Activated gamma-delta T cell treated with Interleukin-2 at 50 U/mL for 16 hours (primary cell): ENCODE data around the gene ADAM12.

Source experiments
- DNase-seq: peaks from one replicate; pipeline ENCODE4 v3.0.0-alpha.2; 2020

ADAM12 gene

DNA sequence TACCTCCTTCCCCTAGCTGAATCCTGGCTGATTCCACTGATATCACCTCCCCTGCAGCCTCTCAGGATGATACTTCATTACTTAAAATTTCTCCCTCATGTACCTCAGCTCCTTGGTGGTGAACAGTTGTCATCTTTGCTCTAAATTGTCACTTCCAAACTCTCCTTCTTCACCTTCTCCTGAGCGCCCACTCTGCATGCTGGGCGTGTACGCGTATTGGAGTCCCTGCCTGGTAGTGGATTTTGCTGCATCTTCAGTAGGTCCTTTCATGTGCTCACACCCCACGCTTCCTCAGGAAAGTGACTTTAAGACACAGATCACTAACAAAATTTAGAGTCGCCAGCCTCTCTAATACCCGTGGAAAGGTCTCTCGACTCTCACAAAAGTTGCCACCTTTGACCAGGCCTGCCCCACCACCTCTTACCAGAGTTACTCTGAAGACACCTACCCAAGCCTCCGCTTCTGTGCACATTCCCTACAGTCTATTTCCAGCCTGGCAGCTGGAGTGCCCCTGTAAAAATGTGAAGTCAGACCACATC lies 255.1 kb downstream of the ADAM12 start:
- no peak for DNase-seq

DNA sequence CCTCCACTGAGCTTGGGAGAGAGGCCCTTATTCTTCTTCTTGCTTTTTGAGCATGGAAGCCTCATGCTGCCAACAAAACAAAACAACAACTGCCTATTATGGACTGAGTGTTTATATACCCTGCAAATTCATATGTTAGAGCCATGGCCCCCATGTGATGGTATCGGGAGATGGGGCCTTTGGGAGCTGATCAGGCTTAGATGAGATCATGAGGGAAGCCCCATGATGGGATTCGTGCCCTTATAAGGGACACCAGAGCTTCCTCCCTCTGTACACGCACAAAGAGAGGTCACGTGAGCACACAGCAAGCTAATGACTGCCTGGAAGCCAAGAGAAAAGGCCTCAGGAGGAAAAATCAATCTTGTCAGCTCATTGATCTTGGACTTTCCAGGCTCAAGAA lies 256.9 kb downstream of the ADAM12 start:
- DNase-seq: no peak

DNA sequence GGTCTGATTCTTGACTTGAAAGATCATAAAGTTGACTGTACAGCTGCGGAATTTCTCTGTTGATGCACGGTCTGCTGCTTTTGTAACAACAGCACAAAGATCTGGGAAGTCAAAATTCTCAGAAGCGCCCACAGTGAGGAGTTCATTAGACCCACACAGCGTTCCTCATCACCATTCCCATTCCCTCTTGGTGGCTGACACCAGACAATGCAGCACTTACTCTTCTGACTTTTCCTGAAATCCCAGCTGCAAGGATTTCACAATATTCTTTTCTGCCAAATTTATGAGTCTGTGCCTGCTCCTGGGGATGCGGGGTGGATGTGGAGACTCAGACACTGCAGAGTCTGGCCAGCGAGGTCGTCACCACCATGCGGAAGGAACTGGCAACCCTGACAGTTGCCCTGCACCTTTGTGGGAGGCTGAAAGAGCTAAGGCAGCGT lies 258.0 kb downstream of the ADAM12 start:
- DNase-seq: no peak

DNA sequence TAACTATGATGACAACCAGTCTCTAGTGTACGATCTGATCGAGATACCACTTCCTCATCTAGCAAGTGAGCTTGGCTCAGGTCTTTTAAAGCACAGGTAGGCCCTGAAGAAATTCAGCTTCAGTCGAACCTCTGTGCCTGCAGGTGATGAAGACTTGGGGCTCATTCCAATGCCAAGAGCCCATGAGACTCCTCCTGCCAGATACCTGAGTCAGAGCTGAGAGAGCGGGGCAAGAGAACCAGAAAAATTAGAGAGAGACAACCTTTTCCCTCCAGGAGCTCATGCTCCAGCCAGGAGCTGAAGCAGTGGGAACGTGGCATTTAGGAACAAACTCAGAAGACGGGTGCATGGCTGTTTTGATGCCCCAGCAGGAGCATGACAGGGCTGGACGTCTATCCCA lies 259.3 kb downstream of the ADAM12 start:
- DNase-seq: no peak

DNA sequence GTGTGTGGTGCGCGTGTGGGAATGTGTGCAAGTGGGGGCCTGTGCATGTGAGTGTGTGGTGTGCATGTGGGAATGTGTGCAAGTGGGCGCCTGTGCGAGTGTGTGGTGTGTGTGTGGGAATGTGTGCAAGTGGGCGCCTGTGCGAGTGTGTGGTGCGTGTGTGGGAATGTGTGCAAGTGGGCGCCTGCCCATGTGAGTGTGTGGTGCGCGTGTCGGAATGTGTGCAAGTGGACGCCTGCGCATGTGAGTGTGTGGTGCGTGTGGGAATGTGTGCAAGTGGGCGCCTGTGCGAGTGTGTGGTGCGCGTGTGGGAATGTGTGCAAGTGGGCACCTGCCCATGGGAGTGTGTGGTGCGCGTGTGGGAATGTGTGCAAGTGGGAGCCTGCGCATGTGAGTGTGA lies 259.7 kb downstream of the ADAM12 start:
- DNase-seq: no peak

DNA sequence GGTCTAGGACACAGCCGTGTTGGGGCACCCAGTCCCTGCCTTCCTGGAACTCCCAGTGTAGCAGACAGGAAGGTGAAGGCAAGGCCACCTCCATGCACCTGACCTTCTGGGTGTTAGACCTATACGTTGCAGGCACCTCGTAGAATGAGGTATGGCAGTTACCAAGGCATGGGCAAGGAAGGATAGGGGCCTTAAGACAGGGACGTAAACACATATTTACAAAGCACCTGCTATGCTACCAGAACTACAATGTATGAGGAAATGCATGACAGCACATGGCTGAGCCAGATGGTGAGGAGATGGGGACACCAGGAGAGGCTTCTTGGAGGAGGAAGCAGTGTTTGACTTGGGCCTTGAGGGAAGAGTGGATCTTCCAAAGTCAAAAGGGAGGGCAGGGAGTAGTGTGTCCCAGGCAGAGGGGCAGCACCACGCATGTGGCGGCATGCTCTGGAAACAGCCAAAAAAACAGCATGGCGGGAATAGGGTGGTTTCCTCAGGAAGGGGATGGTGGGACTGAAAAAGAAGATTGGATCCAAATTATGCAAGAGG lies 260.7 kb downstream of the ADAM12 start:
- no peak for DNase-seq

DNA sequence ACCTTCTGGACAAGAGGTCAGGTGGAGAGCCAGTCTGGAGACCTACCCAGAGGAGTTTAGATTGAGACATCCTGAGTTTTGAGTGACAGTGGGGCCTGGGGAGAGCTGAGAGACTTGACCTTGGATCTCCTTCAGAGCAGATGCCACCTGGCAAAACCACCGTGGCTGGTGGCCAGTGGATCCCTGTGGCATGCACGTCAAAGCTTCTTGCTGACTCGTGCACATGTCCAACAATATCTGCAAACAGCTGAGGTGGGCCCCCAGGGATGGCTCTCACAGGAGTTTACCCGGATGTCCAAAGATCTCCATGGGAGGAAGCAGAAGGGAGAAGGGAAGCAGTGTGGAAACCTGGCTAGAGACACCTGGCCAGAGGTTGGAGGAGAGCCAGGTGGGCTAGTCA lies 261.4 kb downstream of the ADAM12 start:
- DNase-seq: no peak

DNA sequence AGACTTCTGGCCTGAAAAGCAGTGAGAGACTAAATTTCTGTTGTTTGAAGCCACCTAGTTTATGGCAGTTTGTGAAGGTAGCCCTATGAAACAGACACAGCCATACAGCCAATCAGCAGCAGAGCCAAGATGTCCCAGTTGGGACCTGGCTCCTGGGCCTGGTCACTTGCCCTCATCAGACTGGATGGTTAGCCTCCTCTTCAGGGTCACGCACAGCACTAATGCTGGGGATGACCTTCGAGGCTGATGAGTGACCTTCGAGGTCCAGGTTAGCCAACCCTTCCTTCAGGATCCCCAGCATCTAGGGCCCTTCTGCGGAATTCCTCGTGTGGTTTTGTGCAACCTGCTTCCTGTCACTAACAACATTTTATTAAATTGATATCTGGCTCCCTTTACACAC lies 262.3 kb downstream of the ADAM12 start:
- no peak for DNase-seq

DNA sequence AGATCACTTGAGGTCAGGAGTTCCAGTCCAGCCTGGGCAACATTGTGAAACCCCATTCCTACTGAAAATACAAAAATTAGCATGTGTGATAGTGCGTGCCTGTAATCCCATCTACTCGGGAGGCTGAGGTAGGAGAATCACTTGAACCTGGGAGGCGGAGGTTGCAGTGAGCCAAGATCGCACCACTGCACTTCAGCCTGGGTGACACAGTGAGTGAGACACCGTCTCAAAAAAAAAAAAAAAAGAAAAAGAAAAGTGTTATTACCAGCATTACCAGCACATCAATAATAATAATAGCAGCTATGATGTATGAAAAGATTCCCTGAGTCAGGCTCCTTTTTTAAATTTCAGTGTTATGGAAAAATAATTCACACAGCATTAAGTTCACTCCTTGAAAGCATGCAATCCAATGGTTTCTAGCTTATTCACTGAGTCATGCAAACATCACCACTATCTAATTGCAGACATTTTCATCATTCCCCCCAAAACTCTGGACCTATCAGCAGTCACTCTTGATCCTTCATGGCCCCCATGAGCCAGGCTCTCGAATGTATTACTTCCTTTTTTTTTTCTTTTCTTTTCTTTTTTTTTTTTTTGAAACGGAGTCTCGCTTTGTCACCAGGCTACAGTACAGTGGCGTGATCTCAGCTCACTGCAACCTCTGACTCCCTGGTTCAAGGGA lies 263.5 kb downstream of the ADAM12 start:
- no peak for DNase-seq

DNA sequence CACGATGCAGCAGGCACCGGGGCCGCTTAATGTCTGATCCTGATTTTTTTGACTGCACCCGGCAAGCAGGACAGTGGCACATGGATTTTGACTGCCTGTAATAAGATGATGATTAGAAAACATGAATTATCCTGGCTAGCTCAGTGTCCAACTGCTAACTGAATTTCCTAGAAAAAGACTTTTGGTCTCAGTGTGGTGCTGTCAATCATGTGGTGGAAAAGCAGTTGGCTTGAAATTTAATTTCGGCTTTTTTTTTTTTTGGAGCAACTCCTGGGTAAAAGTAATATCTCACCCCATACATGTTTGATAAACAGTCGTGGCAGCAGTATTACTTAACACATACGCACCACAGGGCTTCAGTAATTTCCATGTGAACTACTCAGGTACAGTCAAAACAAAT lies 264.2 kb downstream of the ADAM12 start:
- DNase-seq: no peak

DNA sequence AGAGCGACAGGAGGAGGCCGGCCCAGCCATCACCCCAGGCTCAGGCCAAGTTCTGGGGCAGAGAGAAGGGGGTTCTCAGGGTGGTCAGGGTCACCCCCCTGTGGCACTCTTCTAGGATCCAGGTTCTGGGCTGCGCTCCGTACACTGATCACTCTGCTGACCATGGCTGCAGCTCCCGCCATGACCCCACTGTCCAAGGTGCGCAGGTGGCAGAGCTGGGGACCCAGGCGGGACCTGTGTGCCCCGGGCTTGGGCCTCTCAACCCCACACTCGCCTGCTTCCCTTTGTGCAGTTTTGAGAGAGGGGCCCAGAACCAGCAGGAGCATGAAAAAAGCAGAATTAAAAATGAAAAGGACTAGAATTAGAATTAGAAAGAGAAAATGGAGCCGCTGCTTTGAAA lies 264.8 kb downstream of the ADAM12 start:
- no peak for DNase-seq

DNA sequence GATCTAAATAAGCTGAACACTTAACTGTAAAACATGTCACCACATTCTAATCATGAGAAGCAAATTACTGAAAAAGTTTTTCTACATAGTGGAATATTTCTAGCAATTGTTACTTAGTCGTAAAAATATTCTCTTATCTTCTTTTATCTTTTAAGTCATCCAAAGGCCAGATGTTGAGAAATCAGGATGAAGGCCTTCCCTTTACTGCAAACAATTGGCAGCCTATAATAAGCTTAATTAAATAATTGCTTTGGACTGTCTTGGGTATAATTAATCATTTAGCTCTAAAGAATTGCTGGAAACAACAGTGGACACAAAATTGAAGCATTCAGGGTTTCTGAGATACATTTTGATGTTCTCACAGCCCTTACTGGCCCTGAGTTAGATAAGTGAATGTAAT lies 265.4 kb downstream of the ADAM12 start:
- no peak for DNase-seq

DNA sequence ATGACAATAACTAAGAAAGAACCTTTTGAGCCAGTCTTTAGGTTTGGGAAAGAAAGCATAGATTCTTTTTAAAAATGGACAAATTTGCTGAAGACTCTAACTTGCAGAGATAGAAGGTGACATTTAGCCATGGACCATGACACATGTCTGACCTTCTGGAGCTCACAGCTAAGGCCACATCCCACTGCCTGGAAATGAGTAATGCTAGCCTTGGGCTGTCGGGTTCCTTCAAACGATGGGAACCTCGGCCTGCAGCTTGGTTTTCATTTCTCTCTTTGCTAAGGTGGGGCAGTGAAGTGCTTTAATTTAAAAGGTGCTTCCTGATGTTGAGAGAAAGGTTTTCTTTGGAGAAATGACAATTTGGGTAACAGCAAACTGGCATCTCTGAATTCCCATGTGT lies 268.7 kb downstream of the ADAM12 start:
- DNase-seq: no peak

DNA sequence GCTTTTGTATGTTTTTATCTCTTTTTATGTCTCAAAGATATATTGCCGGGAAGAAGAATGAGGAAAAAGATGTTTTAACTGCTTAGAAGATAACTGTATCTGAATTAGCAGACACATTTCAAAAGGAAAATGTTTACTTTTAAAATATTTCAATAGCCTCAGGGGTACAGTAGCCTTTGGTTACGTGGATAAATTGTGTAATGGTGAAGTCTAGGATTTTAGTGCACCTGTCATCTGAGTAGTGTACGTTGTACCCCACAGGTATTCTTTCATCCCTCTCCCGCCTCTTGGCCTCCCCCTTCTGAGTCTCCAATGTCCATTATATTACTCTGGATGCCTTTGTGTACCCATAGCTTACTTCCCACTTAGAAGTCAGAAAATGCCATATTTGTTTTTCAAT lies 269.8 kb downstream of the ADAM12 start:
- no peak for DNase-seq

DNA sequence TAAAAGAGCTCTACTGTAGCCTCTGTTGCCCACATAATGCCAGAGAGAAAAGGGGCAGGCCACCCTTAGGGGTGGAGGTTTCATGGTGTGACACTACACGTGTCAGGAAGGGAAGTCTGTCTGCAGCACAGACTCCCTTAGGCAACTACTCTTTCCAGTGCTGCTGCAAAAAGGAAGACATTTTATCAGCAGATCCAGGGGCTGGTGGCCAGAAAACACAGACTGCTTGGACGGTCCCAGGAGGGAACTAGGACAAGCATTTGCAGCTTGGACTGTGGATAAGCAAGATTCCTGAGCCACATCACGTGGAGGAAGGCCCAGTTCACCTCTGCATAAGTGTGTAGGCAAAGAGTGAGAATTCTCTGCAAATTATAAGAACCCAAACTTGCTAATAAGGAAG lies 271.1 kb downstream of the ADAM12 start:
- DNase-seq: no peak

DNA sequence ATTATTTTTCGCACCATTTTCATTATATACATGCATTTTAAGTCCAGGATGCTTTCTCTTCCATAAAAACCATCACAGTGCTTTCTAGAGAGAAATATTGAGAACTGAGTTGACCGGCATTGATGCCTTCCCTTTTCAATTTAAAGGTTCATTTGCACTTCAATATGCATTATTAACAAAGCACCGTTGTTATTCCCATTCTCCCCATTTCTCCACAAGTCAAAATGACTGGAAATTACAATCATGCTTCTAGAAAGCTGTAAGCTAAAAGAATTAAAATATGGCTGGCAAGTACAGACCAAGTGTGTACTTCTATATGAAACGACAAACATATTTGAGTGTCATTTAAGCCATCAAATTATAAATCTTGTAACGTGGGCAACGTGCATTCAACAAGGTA lies 272.4 kb downstream of the ADAM12 start:
- DNase-seq: no peak

DNA sequence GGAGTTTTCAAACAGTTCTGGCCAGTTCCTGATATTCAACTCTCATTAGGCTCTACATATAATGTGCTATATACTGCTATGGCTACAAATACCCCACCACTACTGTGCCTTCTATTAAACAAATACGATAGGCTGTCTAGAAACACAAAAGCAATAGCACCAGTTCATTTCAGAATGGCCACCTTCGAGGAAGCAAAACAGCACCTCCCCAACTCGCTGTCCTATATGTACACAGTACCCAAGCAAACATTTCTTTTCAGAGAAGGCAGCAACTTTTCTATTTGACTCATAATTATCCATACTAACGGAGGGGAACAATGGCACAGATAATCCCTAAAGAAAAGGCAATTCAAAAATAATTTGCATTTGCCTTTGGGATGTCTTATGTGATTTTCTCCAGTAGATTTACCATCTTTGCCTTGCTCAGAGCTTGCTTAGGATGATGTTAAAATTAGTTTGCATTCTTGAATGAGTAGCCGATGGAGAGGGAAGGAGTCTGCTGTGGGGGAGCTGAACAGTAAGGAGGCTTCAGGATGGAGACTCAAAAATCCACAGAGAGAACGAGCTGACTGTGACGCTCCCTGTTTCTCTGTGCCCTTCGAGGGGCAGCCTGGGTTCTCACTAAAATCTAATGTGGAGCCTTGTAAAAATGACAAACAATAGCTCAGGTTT lies 273.3 kb downstream of the ADAM12 start:
- DNase-seq: no peak

DNA sequence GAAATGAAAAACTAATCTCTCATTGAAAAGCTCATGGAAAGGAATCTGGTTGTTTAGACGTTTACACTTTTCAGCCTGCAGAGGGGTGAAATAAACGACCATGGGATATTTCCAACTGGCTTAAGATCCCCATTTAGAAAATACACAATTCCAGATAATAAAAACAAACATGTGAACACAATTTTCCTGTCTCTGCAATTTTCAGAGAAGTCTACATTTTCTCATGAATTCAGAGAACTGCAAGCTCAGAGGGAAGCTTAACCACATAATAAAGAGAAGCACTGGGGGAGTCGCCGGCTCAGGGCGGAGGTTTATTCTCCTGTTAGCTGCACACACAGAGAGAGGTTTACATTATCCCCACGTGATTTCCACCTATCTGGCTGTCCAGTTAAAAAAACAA lies 276.8 kb downstream of the ADAM12 start:
- no peak for DNase-seq

DNA sequence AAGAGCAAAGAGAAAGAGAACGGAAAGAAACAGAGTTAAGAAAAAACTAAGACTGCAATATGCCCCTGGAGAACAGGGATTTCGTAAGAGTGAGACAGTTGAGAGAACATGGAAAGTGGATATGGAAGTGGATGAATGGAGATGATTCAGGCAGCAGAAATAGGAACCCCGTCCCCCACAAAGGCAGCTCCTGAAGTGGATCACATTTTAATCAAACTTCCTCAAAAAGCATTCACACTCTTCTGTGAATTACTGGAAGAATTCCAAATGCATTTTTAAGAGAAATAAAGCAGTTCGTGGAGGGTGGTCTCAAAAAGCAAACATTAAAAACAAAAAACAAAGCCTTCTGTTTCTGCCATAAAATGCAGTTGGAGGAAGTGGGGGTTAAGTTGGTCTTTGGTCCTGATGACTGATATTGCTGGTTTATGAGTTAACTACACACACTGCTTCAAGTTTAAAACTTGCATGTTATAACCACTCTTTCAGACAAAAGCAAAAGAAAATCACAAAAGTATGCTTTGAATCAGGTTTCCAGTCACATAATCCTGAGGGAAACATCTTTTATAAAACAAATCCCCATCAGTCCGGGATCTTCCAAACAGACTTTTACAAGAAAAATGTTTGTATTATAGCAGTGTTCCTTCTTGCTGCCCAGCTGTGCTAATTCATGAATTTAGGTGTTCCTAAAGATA lies 277.6 kb downstream of the ADAM12 start:
- no peak for DNase-seq

DNA sequence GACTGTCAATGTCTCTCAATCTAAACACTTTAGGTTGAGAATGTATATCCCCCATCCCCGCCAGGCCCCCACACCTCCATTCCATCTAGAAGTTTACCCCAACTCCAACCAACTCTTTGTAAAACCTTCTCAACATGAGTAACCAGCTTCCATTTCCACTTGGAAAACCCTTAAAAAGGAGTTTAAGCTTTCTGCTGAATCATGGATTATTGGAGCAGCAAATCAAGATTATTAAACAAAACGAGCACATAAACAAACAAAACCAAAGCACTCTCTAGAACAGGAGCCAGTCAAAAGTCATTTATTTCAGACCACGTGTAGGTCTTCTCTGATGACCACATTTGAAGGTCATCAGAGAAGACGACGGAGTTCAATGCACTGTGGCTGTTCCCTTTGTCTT lies 278.4 kb downstream of the ADAM12 start:
- DNase-seq: no peak

DNA sequence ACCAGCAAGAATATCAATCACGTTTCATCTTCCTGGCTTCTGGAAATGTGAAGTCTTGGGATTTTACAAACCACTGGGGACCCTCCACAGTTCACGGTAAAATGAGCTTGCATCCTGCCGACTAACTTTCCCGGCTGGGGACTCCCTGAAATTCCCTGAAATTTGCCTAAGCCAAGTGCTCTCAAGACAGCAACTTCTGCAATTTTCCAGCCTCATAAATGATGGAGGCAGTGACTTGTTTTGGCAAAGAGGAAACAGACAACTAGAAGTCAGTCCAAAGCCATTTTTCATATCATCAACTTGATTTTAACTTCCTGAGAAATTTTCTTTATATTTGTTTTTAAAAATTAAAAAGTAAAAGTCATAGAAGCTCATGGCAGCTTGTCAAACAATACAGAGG lies 279.6 kb downstream of the ADAM12 start:
- no peak for DNase-seq

DNA sequence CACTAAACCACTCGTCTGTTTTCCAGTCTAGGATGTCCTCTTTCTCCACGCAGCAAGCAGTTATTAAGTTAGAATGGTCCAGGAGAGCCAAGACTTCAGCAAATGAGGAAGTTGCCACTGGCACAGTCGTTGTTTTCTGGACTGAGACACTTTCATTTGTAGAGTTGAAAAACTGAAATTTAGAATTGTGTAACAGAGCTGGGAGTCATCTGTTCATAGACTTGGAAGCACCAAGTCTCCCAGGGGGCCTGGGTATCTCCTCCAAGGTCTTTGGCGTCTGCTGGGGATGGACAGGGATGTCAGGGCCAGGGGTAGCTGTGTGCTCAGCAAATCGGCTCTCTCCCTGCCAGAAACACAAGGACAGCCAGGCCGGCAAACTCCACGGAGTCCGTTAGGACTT lies 283.5 kb downstream of the ADAM12 start:
- no peak for DNase-seq

DNA sequence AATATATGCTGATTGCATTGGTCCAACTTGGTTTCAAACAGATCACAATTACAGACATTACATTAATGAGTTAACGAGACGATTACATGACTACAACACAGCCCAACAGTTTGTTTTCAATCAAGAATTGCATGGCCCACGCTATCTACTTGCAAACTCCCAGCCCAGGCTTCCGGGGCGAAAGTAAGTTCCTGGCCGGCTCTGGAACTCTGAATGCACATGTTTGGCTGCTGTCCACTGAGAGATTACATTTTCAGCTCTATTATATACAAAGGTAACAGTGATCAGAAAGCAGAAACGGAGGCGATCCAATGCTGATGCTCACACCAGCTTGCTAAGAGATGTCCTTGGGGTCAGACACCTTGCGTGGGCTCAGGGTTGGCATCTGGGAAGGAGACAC lies 285.6 kb downstream of the ADAM12 start:
- DNase-seq: no peak

DNA sequence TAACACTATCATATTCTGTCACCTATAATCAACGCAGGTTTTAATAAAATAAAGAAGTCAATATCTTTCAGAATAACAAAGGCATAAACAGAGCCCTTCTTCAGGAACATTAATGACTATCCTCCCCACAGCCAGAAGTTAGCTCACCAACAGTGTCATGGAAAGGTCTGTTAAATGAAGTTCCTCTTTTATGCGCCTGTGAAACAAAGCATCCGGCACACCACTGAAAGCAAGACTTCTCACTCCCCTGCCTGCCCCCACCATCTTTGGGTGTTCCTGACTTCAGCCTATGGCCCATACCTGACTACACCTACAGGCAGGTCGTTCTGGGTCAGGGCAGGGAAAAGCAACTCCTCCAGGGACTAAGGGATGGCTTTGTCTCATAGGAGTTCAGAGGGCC lies 286.5 kb downstream of the ADAM12 start:
- DNase-seq: no peak
